Right lobe of liver (tissue), 4 donors: ENCODE data around the gene VAV3.

Source experiments
- CTCF ChIP-seq, 4 donors: fragments of 200-600 bp in 3 of 4; fragments of 450-650 bp in 1 of 4; IDR thresholded peaks; one replicate each; pipeline versions ENCODE4 v1.5.1 to v1.8.0; 2016 to 2022; ENCODE audit warnings: antibody characterized with exemption in 4 of 4, mild to moderate bottlenecking in 2 of 4
- POLR2A ChIP-seq: fragments of 450-650 bp; IDR thresholded peaks from one replicate; pipeline ENCODE4 v1.6.1; 2017; ENCODE audit warnings: antibody characterized with exemption, mild to moderate bottlenecking
- donor health status: DM: no; HTN: no; CAD: no.
- donor health status: DM: no; HTN: no; CAD: no.
- donor health status: DM: no; HTN: yes; CAD: no.

DNA sequence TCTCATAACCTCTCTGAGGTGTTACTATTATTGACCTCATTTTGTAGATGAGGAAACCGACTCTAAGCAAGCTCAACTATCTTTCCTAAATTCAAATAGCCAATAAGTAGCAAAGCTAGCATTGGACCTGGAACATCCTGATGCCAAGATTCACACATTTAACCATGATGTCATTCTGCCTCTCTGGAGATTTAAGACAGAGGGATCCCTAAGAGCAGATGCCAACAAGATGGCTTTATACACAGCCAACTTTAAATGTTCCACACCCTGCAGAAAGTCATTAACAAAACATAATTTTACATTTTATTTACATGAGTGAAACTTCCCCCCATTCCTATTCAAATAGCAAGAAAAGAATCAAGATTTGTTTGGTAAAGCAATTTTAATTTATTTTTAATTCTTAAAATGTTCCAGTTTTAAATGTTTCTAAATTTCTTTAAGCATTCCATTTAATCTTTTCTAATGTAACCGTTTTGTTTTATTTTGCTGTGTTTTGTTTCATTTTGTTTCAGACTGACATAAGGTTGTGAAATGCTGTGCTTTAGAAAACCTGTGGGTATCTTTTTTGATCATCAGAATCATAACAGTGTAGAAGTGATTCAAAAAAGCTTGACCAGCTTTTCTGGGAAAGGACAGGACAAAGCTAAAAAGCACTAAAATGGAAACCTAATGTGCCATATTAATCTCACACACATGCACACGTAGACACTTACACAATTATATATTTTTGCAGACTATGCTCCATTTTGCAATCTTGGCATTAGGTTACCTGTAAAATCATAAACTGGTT, 7.6 kb upstream of the VAV3 start:
- no peak for TF ChIP-seq CTCF (IDR thresholded peaks at IDR 0.05)
- TF ChIP-seq POLR2A = no peak
